ENCODE data around the gene ROBO1. TPM values are rescaled to one million over a fixed set of nuclear protein-coding genes. Genes with fewer than 3 reads are reported as not detected.
A peak's percentile ranks its signal among the peaks of the same experiment; 100 is the strongest.

ROBO1 gene
- total RNA-seq, 1 donor = 34.2 TPM

GRCh38 chr3:78857494-78858111 is 910.2 kb downstream of the ROBO1 start:
- TF ChIP-seq, protein P1, sequence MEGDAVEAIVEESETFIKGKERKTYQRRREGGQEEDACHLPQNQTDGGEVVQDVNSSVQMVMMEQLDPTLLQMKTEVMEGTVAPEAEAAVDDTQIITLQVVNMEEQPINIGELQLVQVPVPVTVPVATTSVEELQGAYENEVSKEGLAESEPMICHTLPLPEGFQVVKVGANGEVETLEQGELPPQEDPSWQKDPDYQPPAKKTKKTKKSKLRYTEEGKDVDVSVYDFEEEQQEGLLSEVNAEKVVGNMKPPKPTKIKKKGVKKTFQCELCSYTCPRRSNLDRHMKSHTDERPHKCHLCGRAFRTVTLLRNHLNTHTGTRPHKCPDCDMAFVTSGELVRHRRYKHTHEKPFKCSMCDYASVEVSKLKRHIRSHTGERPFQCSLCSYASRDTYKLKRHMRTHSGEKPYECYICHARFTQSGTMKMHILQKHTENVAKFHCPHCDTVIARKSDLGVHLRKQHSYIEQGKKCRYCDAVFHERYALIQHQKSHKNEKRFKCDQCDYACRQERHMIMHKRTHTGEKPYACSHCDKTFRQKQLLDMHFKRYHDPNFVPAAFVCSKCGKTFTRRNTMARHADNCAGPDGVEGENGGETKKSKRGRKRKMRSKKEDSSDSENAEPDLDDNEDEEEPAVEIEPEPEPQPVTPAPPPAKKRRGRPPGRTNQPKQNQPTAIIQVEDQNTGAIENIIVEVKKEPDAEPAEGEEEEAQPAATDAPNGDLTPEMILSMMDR (IDR thresholded peaks at IDR 0.05; ENCODE audit: insufficient read depth, low read length) = peak; percentile 8
- DNase-seq (ENCODE audit: low read depth) = peak; percentile 49
- H3K4me3 ChIP-seq (ENCODE audit: low read depth, low read length) = no peak overlapping the region

- no peak overlapping the region for H3K4me3 ChIP-seq (ENCODE audit: low read depth, low read length)
- TF ChIP-seq, protein P1 (IDR thresholded peaks at IDR 0.05; ENCODE audit: insufficient read depth, low read length) = no peak
- no peak for DNase-seq (ENCODE audit: low read depth)
Measured at GRCh38 chr3:78856164-78856563, 911.6 kb downstream of the ROBO1 start.

GRCh38 chr3:78855190-78855589 is 912.6 kb downstream of the ROBO1 start:
- H3K4me3 ChIP-seq (ENCODE audit: low read depth, low read length) = no peak overlapping the region
- no peak for DNase-seq (ENCODE audit: low read depth)
- TF ChIP-seq, protein P1 (IDR thresholded peaks at IDR 0.05; ENCODE audit: insufficient read depth, low read length) = no peak

GRCh38 chr3:78848392-78849288 is 919.2 kb downstream of the ROBO1 start:
- DNase-seq (ENCODE audit: low read depth) = no peak
- no peak overlapping the region for H3K4me3 ChIP-seq (ENCODE audit: low read depth, low read length)
- TF ChIP-seq, protein P1 (IDR thresholded peaks at IDR 0.05; ENCODE audit: insufficient read depth, low read length) = no peak

GRCh38 chr3:78847603-78848002 is 920.2 kb downstream of the ROBO1 start:
- TF ChIP-seq, protein P1 (IDR thresholded peaks at IDR 0.05; ENCODE audit: insufficient read depth, low read length) = no peak
- no peak for DNase-seq (ENCODE audit: low read depth)
- H3K4me3 ChIP-seq (ENCODE audit: low read depth, low read length) = no peak overlapping the region

- DNase-seq (ENCODE audit: low read depth) = no peak
- H3K4me3 ChIP-seq (ENCODE audit: low read depth, low read length) = no peak overlapping the region
- TF ChIP-seq, protein P1 (IDR thresholded peaks at IDR 0.05; ENCODE audit: insufficient read depth, low read length) = no peak
Measured at GRCh38 chr3:78847203-78847602, 920.6 kb downstream of the ROBO1 start.
